Middle frontal gyrus (tissue), 1 donor: ENCODE data around the gene C12orf42.
"Not testable (repeated sequence)": the region's sequence is repeated elsewhere in the genome, so short reads cannot be mapped to it uniquely, and the experiment has no call there.

Source experiments
- DNase-seq: peaks from one replicate; pipeline ENCODE4 v3.0.0-alpha.2; 2015; ENCODE audit warnings: low spot score; ENCODE audit errors: extremely low spot score

The C12orf42 gene

DNA sequence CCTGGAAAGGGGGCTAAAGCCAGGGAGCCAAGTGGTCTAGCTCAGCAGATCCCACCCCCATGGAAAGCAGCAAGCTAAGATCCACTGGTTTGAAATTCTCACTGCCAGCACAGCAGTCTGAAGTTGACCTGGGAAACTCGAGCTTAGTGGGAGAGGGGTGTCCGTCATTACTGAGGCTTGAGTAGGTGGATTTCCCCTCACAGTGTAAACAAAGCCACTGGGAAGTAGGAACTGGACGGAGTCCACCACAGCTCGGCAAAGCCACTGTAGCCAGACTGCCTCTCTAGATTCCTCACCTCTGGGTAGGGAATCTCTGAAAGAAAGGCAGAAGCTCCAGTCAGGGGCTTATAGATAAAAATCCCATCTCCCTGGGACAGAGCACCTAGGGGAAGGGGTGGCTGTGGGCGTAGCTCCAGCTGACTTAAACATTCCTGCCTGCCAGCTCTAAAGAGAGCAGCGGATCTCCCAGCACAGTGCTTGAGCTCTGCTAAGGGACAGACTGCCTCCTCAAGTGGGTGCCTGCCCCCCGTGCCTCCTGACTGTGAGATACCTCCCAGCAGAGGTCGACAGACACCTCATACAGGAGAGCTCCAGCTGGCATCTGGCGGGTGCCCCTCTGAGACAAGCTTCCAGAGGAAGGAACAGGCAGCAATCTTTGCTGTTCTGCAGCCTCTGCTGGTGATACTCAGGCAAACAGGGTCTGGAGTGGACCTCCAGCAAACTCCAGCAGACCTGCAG, 70.8 kb downstream of the C12orf42 start:
- not testable (repeated sequence) for DNase-seq

DNA sequence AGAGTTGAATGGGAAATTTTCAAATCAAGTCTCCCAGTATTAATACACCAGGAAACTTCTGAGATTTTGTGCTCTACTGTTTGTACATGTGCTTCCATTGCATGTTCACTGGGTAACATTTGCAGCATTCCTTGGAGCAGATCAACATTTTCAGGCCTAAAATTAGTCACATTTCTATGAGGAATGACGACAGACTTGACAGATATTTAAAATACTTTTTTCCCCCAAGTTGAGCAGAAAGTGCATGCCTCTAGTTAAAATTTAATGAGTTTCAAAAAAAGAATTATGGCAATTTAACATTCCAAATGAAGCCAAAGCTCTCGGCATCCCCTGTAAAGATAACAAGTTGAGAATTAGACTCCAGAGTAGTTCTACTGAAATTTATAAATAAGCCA, 72.3 kb downstream of the C12orf42 start:
- DNase-seq, result no peak

DNA sequence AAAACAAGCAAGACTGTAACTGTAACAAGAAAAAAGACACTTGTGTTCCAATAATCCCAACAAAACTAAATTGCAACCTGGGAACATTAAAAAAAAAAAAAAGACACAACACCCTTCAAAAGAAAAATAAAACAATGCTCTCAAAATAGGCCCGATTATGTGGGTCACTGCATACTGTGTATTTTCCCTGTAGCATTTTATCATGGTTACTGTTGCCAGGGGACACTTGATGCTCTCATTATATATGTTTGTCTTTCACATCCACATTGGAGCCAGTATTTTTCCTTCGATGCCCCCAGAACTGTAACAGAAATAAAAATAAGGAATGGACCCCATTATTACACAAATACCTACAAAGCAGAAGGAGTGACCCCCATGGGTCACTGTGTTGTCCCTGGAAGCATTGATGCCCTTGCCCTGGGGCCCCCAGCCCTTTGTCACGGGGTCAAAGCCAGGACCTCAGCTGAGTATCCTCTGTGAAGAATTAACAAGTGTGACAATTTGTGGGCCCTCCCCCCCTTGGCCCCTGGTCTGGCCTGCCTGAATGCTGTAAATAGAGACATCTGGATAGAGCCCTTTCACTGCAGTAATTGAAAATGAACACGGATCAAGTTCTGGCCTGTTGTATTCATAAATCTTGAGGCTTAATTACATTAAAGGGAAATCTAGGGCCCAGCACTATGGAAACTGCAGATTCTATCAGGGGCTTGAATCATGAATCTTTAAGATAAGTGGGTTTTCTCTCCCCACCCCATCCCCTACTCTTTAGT, 72.8 kb downstream of the C12orf42 start:
- DNase-seq, result no peak

DNA sequence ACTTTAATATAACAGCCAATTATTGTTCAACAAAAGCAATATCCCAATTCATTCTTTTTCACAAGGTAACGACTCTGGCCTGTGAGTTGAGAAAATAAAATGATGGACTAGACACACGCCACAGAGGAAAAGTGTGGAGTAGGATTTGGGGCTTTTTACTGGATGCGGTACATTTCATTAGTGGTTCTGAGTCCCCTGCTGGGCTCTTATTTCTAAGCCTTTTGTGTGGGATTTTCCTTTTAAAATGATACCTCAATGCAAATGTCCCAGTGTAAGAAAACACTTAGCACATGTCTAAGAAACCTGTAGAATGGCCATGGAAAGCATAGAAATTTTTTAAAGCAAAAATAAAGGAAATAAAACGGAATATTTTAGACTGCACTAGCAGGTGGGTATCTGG, 73.4 kb downstream of the C12orf42 start:
- no peak for DNase-seq

DNA sequence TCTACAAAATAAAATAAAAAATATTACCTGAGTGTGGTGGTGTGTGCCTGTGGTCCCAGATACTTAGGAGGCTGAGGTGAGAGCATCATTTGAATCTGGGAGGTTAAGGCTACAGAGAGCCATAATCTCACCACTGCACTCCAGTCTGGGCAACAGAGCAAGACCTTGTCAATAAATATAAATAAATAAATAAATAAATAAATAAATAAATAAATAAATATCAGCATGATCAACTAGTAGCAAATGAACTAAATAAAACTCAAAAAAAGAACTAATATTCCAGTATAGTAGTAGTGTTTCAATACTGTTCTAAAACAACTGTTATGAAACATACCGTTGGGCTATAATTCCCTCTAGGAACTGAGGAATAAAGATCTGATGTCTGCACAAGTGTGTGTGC, 74.4 kb downstream of the C12orf42 start:
- DNase-seq, result no peak

DNA sequence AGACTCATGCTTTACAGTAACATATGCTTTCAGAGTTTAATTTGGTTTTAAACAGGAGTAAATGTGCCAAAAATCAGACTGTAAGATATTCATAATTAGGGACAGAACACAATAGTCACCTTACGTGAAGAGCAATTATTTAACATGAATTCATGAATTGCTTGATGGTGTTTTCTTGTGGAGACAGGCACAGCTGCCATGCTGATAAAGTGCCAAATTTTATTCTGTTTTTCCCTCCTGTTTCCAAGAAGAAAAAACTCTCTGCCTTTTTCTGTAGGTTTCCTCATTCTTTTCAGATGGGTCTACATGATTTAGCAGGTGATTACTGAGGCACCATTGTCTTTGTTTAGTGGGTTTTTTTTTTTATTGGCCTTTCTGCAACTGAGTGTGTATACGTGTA, 80.1 kb downstream of the C12orf42 start:
- DNase-seq, result no peak

DNA sequence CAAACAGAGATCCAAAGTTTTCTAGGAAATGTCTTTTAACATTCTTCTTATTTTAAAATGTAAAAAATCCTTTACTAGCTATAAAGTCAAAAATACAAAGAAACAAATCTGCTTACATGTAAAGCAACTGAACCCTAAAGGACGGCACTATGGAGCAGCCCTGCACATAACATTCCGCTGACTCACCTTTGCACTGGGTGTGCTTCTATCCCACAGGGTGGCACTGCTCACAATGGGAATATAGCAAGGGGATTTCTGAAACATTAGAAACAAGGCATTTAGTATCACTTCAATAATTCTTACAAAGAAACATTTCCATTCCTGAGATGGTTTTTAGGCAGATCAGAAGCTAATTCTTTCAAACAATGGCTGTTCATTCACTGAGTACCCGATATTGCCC, 94.3 kb downstream of the C12orf42 start:
- no peak for DNase-seq

DNA sequence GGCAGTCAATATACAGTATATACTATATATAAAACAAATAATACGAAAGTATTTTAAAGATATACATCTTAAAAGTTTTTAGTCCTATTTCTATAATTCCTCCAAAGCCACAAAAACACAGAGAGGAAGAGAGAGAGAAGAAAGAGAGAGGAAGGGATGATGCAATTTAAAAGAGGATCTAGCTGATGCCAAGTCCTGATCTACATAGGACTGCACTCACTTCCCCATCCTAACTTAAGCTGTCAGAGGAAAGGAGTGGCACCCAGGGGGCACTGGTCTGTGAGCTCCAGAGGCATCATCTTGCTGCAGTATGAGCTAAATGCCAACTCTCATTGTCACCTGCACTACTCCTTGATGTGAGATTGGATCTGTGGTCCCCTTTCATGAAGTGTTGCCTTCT, 95.8 kb downstream of the C12orf42 start:
- DNase-seq, result no peak

DNA sequence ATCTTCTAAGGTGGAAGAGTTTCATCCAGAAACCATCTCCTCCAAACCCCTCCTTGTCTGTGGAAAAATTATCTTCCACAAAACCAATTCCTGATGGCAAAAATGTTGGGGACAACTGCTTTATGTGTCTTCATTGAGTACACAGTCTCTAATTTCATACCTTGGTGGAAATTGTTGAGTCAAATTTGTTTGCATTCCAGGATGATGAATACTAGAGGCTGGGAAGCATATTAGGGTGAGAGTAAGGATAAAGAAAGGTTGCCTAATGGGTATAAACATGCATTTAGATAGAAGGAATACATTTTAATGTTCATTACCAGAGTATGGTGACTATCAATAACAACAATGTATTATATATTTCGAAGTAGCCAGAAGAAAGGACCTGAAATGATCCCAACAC, 98.2 kb downstream of the C12orf42 start:
- DNase-seq, result no peak

DNA sequence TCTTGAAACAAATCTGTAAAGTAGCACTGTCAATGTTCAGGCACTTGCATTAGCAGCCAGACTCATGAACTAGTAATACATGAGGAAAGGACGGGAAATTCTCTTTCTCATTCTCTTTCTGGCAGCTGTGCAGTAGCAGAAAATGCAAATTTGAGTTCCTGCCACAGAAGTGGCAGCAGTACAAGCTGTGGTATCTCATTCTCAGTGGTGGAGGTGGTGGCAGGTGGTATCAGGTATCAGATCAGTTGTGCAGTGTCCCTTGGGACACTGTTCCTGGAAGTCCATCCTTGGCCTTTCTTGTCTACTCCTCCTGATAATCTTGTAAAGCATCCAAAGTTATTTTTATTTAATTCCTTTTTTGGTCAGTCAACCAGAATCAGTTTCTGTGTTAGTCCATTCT, 103.0 kb downstream of the C12orf42 start:
- DNase-seq, result no peak

DNA sequence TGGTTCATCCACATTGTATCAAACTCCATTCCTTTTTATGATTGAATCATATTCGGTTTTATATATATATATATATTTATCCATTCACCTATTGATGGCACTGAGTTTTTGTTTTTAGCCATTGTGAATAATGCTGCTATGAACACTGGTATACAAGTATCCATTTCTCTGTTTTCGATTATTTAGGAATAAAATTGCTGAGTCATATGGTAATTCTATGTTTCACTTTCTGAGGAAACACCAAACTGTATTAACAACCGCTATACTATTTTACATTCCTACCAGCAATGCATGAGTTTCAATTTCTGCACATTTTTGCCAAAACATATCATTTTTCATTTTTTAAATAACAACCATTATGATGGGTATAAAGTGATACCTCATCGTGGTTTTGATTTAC, 104.7 kb downstream of the C12orf42 start:
- DNase-seq, result no peak

DNA sequence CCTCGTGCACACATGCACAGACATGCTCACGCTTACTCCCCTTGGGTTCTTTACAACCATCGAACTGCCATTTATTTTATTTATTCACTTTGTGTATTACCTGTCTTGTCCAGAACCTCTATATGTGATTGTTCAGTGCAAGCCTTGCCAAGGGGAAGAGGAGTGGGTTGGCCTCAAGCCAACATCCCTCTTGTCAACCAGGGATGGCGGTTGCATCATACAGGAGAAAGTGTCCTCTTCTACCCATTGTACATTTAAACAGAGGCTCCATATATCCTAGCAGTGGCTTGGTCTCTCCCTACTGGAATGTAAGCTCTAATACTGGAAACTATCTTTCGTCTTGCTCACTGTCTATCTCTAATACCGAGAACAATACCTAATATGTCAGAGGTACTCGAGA, 108.4 kb downstream of the C12orf42 start:
- no peak for DNase-seq

DNA sequence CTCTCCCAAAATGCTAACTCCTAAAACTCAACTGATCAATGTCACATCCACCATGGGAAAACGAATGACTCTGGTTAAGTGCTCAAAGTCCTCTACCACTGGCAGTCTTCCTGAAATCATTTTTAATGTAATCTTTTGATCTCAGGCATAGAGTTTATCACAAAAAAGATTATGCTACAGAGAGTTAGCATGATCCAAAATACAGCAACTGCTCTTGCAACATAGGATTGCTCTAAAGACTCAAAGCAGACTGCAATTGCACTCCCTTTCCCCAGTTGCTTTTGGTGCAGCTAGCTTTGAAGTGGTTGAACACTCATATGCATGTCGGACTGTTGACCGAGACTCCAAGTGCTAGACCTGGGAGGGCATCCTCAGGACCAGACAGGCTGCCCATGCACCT, 109.3 kb downstream of the C12orf42 start:
- DNase-seq, result no peak

DNA sequence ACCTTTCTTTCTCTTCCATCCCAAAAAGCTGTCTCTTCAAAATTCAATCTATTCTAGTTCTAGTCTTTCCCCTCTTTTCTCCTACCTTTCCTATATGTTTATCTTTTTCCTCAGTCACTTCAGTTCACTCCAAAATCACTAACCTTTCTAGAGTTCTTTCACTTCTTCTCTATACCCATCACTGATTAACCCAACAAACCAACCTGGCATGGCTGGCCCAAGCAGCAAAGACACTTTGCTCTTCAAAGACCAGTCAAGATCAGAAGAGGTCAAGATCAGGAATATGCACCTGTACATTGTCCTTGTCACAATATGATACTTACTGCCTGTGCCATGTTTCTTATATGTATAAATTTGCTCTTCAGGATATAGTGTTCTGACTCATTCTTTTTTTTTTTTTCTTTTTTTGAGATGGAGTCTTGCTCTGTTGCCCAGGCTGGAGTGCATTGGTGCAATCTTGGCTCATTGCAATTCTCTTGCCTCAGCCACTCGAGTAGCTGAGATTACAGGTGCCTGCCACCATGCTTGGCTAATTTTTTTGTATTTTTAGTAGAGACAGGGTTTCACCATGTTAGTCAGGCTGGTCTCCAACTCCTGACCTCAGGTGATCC, 112.9 kb downstream of the C12orf42 start:
- no peak for DNase-seq

DNA sequence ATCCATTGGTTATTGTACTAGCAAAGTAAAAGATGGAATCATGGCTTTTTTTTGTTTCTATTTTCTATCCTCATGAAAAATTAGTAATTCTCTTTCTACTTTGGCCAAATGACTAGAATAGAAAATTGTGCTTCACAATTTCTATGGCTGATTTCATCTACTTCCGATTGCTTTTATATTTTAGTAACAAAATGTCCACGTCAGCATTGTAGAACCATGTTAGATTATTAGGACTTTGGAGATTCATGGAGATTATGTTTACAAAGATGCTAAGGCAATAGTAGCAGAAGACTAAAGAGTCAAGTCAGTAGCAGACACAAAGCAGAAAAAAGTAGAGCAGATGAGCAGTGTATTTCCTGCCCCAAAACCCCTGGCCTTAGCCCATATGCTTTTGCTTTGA, 113.6 kb downstream of the C12orf42 start:
- DNase-seq, result no peak

DNA sequence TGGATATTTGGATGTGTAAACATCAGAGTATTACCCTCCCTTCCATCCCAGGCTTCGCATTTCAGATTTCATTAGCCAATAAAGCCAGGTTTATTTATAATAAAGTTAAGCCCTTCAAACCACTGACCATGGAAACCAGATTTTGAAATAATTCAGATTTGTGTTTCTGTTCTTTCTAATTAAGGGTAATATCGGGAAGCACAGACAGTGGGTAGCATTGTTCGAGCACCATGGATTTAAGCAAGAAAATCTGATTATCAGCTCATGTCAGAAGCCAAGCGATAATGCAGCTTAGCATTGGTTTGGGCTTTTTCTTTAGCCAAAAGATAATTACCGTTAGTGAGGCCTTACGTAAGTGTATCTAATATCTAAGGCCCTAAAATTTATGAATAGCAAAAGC, 116.1 kb downstream of the C12orf42 start:
- DNase-seq, result no peak

DNA sequence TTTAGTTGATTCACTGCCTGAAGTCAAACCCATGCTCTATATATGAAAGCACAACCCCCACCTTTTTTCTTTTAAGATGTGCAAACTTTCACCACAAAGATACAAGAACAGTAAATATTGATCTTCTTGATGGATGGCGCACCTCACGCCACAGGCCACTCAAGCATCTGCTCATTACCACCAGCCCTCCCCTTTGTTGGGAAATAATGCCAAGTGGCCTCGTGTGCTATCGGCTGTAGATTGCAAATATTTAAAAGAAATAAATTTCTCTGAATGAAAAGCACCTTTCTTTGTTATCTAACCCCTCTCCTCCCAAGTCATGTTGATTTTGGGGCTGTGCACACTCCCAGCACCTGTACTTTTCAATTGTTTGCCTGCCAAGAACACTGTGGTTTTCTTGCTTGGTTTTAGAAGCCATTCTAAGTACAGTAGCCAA, 122.7 kb downstream of the C12orf42 start:
- no peak for DNase-seq

DNA sequence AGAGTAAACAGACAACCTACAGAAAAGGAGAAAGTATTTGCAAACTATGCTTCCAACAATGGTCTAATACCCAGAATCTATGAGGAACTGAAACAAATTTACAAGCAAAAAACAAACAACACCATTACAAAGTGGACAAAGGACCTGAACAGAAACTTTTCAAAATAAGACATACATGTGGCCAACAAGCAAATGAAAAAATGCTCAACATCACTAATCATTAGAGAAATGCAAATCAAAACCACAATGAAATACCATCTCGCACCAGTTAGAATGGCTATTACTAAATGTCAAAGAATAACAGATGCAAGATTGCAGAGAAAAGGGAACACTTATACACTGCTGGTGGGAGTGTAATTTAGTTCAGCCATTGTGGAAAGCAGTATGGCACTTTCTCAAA, 125.8 kb downstream of the C12orf42 start:
- no peak for DNase-seq

DNA sequence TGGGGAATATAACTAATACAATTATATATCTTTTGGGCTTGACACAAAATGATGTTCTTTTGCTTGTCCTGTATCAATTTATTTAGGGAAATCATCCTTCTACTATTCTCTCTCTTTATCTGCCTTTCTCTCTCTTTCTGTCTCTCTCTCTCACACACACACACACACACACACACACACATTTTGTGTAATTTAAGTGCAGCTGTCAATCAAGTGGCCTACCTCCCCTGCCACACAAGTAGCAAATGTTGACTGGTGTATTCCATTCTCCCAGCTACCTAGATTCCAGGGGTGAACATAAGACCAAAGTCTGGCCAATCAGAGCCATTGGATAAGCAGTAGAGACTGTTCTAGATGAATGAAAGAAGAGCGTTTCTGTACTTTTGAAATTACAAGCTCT, 127.6 kb downstream of the C12orf42 start:
- no peak for DNase-seq

DNA sequence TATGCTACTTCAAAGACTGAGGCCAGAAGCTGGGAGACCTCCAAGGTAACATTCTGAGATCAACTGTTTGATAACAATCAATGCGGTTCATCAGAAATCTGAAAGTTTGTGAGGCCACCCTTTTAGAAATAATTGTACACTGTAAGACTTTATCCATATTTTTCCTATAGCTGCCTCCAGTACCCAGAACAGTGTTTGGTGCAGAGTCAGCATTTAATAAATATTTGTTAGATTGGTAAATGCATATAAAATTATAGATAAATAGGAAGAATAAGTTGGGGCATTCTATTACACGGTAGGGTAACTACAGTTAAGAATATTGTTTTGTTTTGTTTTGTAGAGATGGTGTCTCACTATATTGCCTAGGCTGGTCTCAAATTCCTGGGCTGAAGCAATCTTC, 141.4 kb downstream of the C12orf42 start:
- no peak for DNase-seq

DNA sequence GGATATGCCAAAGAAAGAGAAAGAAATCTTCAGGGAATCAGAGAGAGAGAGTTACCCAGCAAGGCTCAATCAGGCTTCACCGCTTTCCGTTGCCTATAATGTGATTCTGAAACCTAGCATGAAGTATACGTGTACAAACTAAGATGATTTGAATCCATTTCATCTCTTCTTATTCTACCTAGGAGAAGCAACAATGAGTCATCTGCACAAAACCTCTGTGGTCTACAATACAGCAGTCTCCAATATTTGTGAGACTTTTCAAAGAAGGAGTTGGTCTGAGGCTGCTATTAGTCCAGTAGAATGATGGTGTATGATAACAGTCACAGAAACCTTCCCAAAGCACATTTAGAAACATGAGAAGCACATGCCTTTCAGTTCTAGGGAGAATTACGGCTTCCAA, 141.9 kb downstream of the C12orf42 start:
- DNase-seq, result no peak

DNA sequence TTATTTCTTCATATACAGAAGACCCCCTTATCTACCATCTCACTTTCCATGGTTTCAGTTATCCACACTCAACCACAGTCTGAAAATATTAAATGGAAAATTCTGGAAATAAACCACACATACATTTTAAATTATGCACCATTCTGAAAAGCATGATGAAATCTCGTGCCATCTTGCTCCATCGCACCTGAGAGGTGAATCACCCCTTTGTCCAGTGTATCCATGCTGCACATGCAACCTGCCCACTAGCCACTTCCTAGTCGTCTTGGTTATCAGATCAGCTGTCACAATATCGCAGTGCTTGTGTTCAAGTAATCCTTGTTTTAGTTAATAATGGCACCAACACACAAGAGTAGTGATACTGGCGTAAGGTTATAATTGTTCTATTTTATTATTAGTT, 145.7 kb downstream of the C12orf42 start:
- DNase-seq, result no peak

DNA sequence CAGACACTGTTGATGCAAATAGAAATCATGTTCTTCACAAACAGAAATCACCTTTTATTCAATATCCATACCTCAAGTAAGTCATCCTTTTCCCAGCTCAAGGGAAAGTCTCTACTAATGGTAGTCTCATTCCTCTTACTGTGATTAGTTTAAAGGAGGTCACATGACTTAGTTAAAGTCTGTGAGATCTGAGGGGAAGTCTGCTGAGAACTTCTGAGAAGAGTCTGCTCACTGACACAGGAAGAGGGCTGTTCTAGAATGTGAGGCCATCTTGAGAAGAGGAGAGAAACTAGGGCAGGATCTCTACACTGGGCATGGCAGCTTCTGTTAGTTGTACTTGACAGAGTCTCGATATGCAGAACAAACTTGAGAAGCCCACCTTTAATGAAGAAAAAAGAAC, 146.8 kb downstream of the C12orf42 start:
- no peak for DNase-seq
